PFSK-1 (cell line): Measurements from ENCODE around the gene DLG3.

ENCODE experiments used
- FOXP2 ChIP-seq: optimal IDR thresholded peaks from 2 replicates; pipeline ENCODE3; 2011; ENCODE audit warnings: borderline replicate concordance, control low read depth, inconsistent platforms; ENCODE audit not compliant: insufficient read depth; ENCODE audit errors: extremely low read length, extremely low read depth
- POLR2AphosphoS5 ChIP-seq: IDR thresholded peaks from 2 replicates; pipeline ENCODE4 v1.6.1; 2012; ENCODE audit warnings: low read depth, mild to moderate bottlenecking, control low read depth, low read length, moderate library complexity
- REST ChIP-seq, 2 experiments: IDR thresholded peaks; 2 replicates each; pipeline versions ENCODE4 v1.6.1 to v1.8.0; 2011 to 2012; ENCODE audit warnings: low read depth in 2 of 2, low read length in 2 of 2, control low read depth in 1 of 2, inconsistent platforms in 1 of 2, mild to moderate bottlenecking in 1 of 2, moderate library complexity in 1 of 2; ENCODE audit not compliant: insufficient read depth in 1 of 2
- SIN3A ChIP-seq: IDR thresholded peaks from 2 replicates; pipeline ENCODE4 v1.6.1; 2012; ENCODE audit warnings: mild to moderate bottlenecking, low read length, moderate library complexity, borderline replicate concordance; ENCODE audit not compliant: insufficient read depth
- TAF1 ChIP-seq: IDR thresholded peaks from 2 replicates; pipeline ENCODE4 v1.6.1; 2012; ENCODE audit warnings: low read length, control low read depth, borderline replicate concordance; ENCODE audit not compliant: insufficient read depth

The DLG3 gene

GRCh38 chrX:70479922-70480659 lies 35.5 kb downstream of the DLG3 start:
- TF ChIP-seq TAF1, result no peak
- TF ChIP-seq SIN3A, result no peak
- no peak for TF ChIP-seq REST (IDR thresholded peaks at IDR 0.05; ENCODE audit: insufficient read depth in 1 of 2, low read depth in 2 of 2, low read length in 2 of 2)
- no peak for TF ChIP-seq POLR2AphosphoS5
- no peak for TF ChIP-seq FOXP2

GRCh38 chrX:70480660-70481018 lies 36.0 kb downstream of the DLG3 start:
- TF ChIP-seq TAF1 (no peak), REST (IDR thresholded peaks at IDR 0.05; ENCODE audit: insufficient read depth in 1 of 2, low read depth in 2 of 2, low read length in 2 of 2) (no peak)

- TF ChIP-seq REST (IDR thresholded peaks at IDR 0.05; ENCODE audit: insufficient read depth in 1 of 2, low read depth in 2 of 2, low read length in 2 of 2) (no peak), TAF1 (no peak), FOXP2 (no peak), SIN3A (no peak), POLR2AphosphoS5 (no peak)
Measured at GRCh38 chrX:70481471-70482270, 37.0 kb downstream of the DLG3 start.

GRCh38 chrX:70482300-70482699 lies 37.7 kb downstream of the DLG3 start:
- no peak for TF ChIP-seq SIN3A
- no peak for TF ChIP-seq POLR2AphosphoS5
- TF ChIP-seq REST (IDR thresholded peaks at IDR 0.05; ENCODE audit: insufficient read depth in 1 of 2, low read depth in 2 of 2, low read length in 2 of 2), result no peak
- TF ChIP-seq TAF1, result no peak
- TF ChIP-seq FOXP2, result no peak

- no peak for TF ChIP-seq REST (IDR thresholded peaks at IDR 0.05; ENCODE audit: insufficient read depth in 1 of 2, low read depth in 2 of 2, low read length in 2 of 2)
Measured at GRCh38 chrX:70485466-70485865, 40.8 kb downstream of the DLG3 start.
